HepG2 (cell line): Measurements from ENCODE around the gene LDLR. TPM values are rescaled to one million over a fixed set of nuclear protein-coding genes. Genes with fewer than 3 reads are reported as not detected.

Experiments used
- ATAC-seq: fragments of 200-7000 bp; cut with Tn5 transposase; 3 replicates; pipeline ENCODE4 v1.9.1; 2020; ENCODE audit warnings: mild to moderate bottlenecking, moderate library complexity
- BruUV-seq: library from RNA; stranded (reverse); fragments of 400-500 nt; replicated peaks from 2 replicates; lab custom pipeline; 2021; lab: Mats Ljungman, UMichigan
- CTCF ChIA-PET: fragments of 300-600 bp; formaldehyde crosslinking; extraction: SDS; loops from one replicate; lab custom pipeline; 2021; ENCODE audit warnings: low total read pairs, inconsistent platforms, low intra/inter-chr PET ratio; lab: Yijun Ruan, JAX
- POLR2A ChIA-PET: fragments of 350-600 bp; sonication (Branson Sonifier 250); formaldehyde crosslinking; loops from one replicate; lab custom pipeline; 2020; ENCODE audit warnings: antibody characterized with exemption, inconsistent platforms; lab: Yijun Ruan, JAX
- DNase-seq: peaks from one replicate; pipeline ENCODE4 v3.0.0-alpha.2; 2015; ENCODE audit warnings: low spot score
- FAIRE-seq: peaks from 3 replicates; lab custom pipeline; 2011; peaks lifted over from hg19 to GRCh38; lab: Jason Lieb, UNC
- H2AFZ ChIP-seq: one replicate; pipeline ENCODE4 v1.6.1; 2011; ENCODE audit warnings: low read length, inconsistent platforms
- H3K27ac ChIP-seq: fragments of 300-600 bp; 3 replicates; pipeline ENCODE4 v1.8.0; 2011; ENCODE audit warnings: mixed run types, mild to moderate bottlenecking, mixed read lengths, low read length, inconsistent platforms; ENCODE audit not compliant: insufficient read depth; ENCODE audit errors: extremely low read length
- H3K27me3 ChIP-seq, 2 experiments: fragments of 200-600 bp in 1 of 2; 2 replicates in 1 of 2; 3 replicates in 1 of 2; pipeline versions ENCODE4 v1.6.0 to v1.8.0; 2011; ENCODE audit warnings: low read length in 2 of 2, mild to moderate bottlenecking in 2 of 2, moderate library complexity in 2 of 2, inconsistent platforms in 1 of 2; ENCODE audit not compliant: insufficient read depth in 2 of 2, control insufficient read depth in 1 of 2
- H3K36me3 ChIP-seq, 2 experiments: fragments of 200-600 bp in 1 of 2; replicated peaks in 1 of 2; 2 replicates in 1 of 2; 3 replicates in 1 of 2; pipeline versions ENCODE4 v1.5.1 to v1.8.0; 2011; ENCODE audit warnings: low read length in 2 of 2, inconsistent platforms in 1 of 2; ENCODE audit not compliant: insufficient read depth in 2 of 2, control insufficient read depth in 1 of 2
- H3K4me1 ChIP-seq: 2 replicates; pipeline ENCODE4 v1.5.1; 2012; ENCODE audit warnings: low read length, inconsistent platforms; ENCODE audit not compliant: insufficient read depth
- H3K4me2 ChIP-seq: 2 replicates; pipeline ENCODE4 v1.6.0; 2011; ENCODE audit warnings: low read depth, low read length, inconsistent platforms
- H3K4me3 ChIP-seq, 3 experiments: fragments of 200-600 bp in 1 of 3; sonication (generic), shearing (Covaris generic) in 1 of 3; replicated peaks in 1 of 3; 2 replicates each; pipeline ENCODE4 v1.5.1; 2011 to 2016; ENCODE audit warnings: low read length in 3 of 3, inconsistent platforms in 2 of 3, low read depth in 2 of 3, mild to moderate bottlenecking in 2 of 3, control low read depth in 1 of 3, mixed read lengths in 1 of 3; ENCODE audit not compliant: insufficient read depth in 1 of 3
- H3K79me2 ChIP-seq: one replicate; pipeline ENCODE4 v1.6.1; 2011; ENCODE audit warnings: low read length, inconsistent platforms; ENCODE audit not compliant: insufficient read depth
- H3K9ac ChIP-seq: 2 replicates; pipeline ENCODE4 v1.6.0; 2011; ENCODE audit warnings: mild to moderate bottlenecking, low read depth, low read length, inconsistent platforms; ENCODE audit not compliant: insufficient read depth
- H3K9me3 ChIP-seq: 2 replicates; pipeline ENCODE4 v1.5.1; 2012; ENCODE audit warnings: mild to moderate bottlenecking, low read length
- H4K20me1 ChIP-seq: 2 replicates; pipeline ENCODE4 v1.6.0; 2011; ENCODE audit warnings: inconsistent platforms, mild to moderate bottlenecking, low read length, moderate library complexity; ENCODE audit not compliant: insufficient read depth
- ARHGAP35 ChIP-seq: sonication (generic); formaldehyde crosslinking; IDR thresholded peaks from 2 replicates; pipeline ENCODE4 v1.9.0; 2022; ENCODE audit warnings: mild to moderate bottlenecking, inconsistent platforms, moderate library complexity, missing genetic modification reagents, borderline replicate concordance
- JUNB ChIP-seq: sonication (generic); formaldehyde crosslinking; IDR thresholded peaks from 2 replicates; pipeline ENCODE4 v1.8.0; 2022; ENCODE audit warnings: missing genetic modification reagents, mild to moderate bottlenecking, borderline replicate concordance
- TCF7 ChIP-seq: sonication (generic); IDR thresholded peaks from 2 replicates; pipeline ENCODE4 v1.6.1; 2016; ENCODE audit warnings: antibody characterized with exemption, low read depth
- ZFP36 ChIP-seq: fragments of 150-350 bp; IDR thresholded peaks from 2 replicates; pipeline ENCODE4 v1.6.1; 2018; ENCODE audit warnings: borderline replicate concordance, low read length, low read depth; ENCODE audit not compliant: partially characterized antibody
- ZNF407 ChIP-seq: sonication (generic); formaldehyde crosslinking; IDR thresholded peaks from one replicate; pipeline ENCODE4 v1.5.1; 2020; ENCODE audit warnings: mild to moderate bottlenecking, missing genetic modification reagents; ENCODE audit errors: not compliant biosample characterization
- ZNF724P ChIP-seq: sonication (generic); formaldehyde crosslinking; IDR thresholded peaks from 2 replicates; pipeline ENCODE4 v1.8.0; 2022; ENCODE audit warnings: missing genetic modification reagents, borderline replicate concordance
- ZNF780A ChIP-seq: sonication (generic); formaldehyde crosslinking; IDR thresholded peaks from 2 replicates; pipeline ENCODE4 v1.8.0; 2022; ENCODE audit warnings: mild to moderate bottlenecking, missing genetic modification reagents, moderate library complexity
- ZSCAN22 ChIP-seq: sonication (generic); formaldehyde crosslinking; IDR thresholded peaks from 2 replicates; pipeline ENCODE4 v1.4.0; 2020; ENCODE audit warnings: mild to moderate bottlenecking, missing genetic modification reagents
- WGBS: methylation state at CpG from one replicate; pipeline ENCODE4 v1.1.6; 2017; ENCODE audit warnings: low lambda C conversion rate; 5-methylcytosine and 5-hydroxymethylcytosine counted together
- in situ Hi-C: cut with HindIII; loops from 2 replicates; pipeline ENCODE4 v1.10.0; 2017; ENCODE audit warnings: low pct_unique_long_range_greater_than_20kb; ENCODE audit not compliant: extremely low pct_ligation_motif_present
- intact Hi-C: fragments of 100-400 bp; cut with micrococcal nuclease; formaldehyde crosslinking; loops from one replicate; pipeline ENCODE4 v1.10.0; 2022; ENCODE audit not compliant: unreplicated experiment
- polyA plus RNA-seq, 8 experiments: library from polyadenylated mRNA; depleted of rRNA in 3 of 8; stranded (reverse) in 7 of 8; unstranded in 1 of 8; fragments of >200 nt; fragmentation: Illumina TruSeq in 4 of 8; extraction: Trizol in 4 of 8; gene quantifications; 2 replicates each; pipeline versions ENCODE4 v1.2.1 to v1.2.3, GENCODE V29; 2011 to 2016; ENCODE audit warnings: low read depth in 4 of 8, missing spikeins in 1 of 8, mixed read lengths in 1 of 8; ENCODE audit not compliant: insufficient read depth in 1 of 8
- total RNA-seq, 5 experiments: library from RNA; depleted of rRNA; stranded (reverse); fragments of >200 nt; fragmentation: Illumina TruSeq; extraction: Trizol; gene quantifications; 2 replicates each; pipeline ENCODE4 v1.2.3, GENCODE V29; 2016; ENCODE audit warnings: low read depth in 1 of 5
- TF ChIP-seq, protein P1 (sequence below): sonication (generic); formaldehyde crosslinking; IDR thresholded peaks from 2 replicates; pipeline ENCODE4 v1.4.0; 2020; ENCODE audit warnings: missing genetic modification reagents, low read depth, mild to moderate bottlenecking, borderline replicate concordance

LDLR gene
- total and polyA plus RNA-seq, 2 of the 13 experiments (the other 11 are each of a cell fraction or from before 2014, with no cell fraction given), result 51.6 to 92.5 TPM

DNA sequence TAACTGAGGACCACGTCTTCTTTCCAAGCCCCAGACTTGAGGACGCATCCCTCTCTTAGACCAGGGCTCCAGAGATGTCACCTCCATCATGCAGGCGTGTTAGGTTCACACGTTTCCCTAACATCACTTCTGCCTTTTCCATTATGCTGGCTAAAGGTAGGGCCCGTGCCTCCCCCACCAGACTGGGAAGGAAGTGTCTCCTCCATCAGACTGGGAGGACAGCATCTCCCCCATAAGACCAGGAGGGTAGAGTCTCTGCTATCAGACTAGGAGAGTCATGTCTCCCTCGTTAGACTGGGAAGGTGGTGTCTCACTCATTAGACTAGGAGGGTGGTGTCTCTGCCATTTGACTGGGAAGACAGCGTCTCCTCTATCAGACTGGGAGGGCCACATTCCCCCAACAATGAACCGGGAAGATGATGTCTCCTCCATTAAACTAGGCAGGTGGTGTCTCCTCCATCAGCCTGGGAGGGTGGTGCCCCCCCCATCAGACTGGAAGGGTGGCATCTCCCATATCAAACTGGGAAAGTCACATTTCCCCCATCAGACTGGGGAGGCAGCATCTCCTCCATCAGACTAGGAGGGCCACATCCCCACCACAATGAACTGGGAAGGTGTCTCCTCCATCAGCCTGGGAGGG, 84.4 kb downstream of the LDLR start:
- no TSS peak for BruUV-seq
- H3K79me2 ChIP-seq, result no peaks in the 10 kb centered on the region
- no peak for FAIRE-seq
- CTCF ChIA-PET, result no interaction called here
- 98% methylated on average over 6 of the region's 8 CpGs for WGBS
- no peaks in the 10 kb centered on the region for H3K27me3 ChIP-seq
- DNase-seq, result no peak
- no peaks in the 10 kb centered on the region for H3K4me1 ChIP-seq
- no peaks in the 10 kb centered on the region for H3K9me3 ChIP-seq
- no peak overlapping the region for H3K27ac ChIP-seq
- no peak overlapping the region for H3K9ac ChIP-seq
- H2AFZ ChIP-seq, result no peak overlapping the region
- TF ChIP-seq ZFP36 (peak; percentile 25), ZSCAN22 (peak; percentile 95), JUNB (no peak)
- no peak overlapping the region for H3K4me3 ChIP-seq
- no peak overlapping the region for H3K4me2 ChIP-seq
- H3K36me3 ChIP-seq, result peaks cover 4 to 22% of the 10 kb centered on the region in 2 experiments; a peak in 3 of 5 replicates
- POLR2A ChIA-PET, result no interaction called here
- in situ Hi-C loops, result no loop called here
- intact Hi-C loops, result no loop called here
- H4K20me1 ChIP-seq, result no peaks in the 10 kb centered on the region
- ATAC-seq, result no peak

- 97% methylated on average over 7 of the region's 27 CpGs for WGBS
- POLR2A ChIA-PET, result no interaction called here
- TF ChIP-seq ZNF780A (CRISPR knock-in tag), result no peak
- TF ChIP-seq ARHGAP35 (CRISPR knock-in tag), result no peak
- no peak for TF ChIP-seq TCF7
- TF ChIP-seq, protein P1, sequence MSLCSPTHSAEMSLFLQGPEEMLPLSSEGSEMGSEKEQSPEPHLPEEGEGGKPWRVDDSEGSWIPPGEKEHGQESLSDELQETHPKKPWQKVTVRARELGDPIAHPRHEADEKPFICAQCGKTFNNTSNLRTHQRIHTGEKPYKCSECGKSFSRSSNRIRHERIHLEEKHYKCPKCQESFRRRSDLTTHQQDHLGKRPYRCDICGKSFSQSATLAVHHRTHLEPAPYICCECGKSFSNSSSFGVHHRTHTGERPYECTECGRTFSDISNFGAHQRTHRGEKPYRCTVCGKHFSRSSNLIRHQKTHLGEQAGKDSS (CRISPR knock-in tag), result no peak
- no peak for TF ChIP-seq ZNF407
- no peak for TF ChIP-seq ZNF724P (CRISPR knock-in tag)
These were observed 85.1 kb downstream of the LDLR start for GRCh38 chr19:11174336-11174735.

More at GRCh38 chr19:11174336-11174735, 85.1 kb downstream of the LDLR start:
- BruUV-seq, result no TSS peak
- H3K36me3 ChIP-seq, result peaks cover 4 to 22% of the 10 kb centered on the region in 2 experiments; a peak in 3 of 5 replicates
- H3K27ac ChIP-seq, result no peak overlapping the region
- H3K9me3 ChIP-seq, result no peaks in the 10 kb centered on the region
- FAIRE-seq, result no peak
- H3K4me3 ChIP-seq, result no peak overlapping the region
- no peak overlapping the region for H3K9ac ChIP-seq
- intact Hi-C loops (no loop called here), in situ Hi-C loops (no loop called here)
- no peaks in the 10 kb centered on the region for H3K79me2 ChIP-seq
- no peak for DNase-seq
- no peak for ATAC-seq
- H3K4me1 ChIP-seq, result peaks cover 1% of the 10 kb centered on the region; the same call in 1 of the 2 replicates
- H3K4me2 ChIP-seq, result no peak overlapping the region
- CTCF ChIA-PET, result no interaction called here
- no peaks in the 10 kb centered on the region for H4K20me1 ChIP-seq
- H3K27me3 ChIP-seq, result no peaks in the 10 kb centered on the region
- H2AFZ ChIP-seq, result no peak overlapping the region
